ENCODE data around the gene CHMP2A. TPM values are rescaled to one million over a fixed set of nuclear protein-coding genes. Genes with fewer than 3 reads are reported as not detected.
A peak's percentile ranks its signal among the peaks of the same experiment; 100 is the strongest.

CHMP2A gene
- total RNA-seq, 1 experiment from 2014 or later, result 109 TPM

DNA sequence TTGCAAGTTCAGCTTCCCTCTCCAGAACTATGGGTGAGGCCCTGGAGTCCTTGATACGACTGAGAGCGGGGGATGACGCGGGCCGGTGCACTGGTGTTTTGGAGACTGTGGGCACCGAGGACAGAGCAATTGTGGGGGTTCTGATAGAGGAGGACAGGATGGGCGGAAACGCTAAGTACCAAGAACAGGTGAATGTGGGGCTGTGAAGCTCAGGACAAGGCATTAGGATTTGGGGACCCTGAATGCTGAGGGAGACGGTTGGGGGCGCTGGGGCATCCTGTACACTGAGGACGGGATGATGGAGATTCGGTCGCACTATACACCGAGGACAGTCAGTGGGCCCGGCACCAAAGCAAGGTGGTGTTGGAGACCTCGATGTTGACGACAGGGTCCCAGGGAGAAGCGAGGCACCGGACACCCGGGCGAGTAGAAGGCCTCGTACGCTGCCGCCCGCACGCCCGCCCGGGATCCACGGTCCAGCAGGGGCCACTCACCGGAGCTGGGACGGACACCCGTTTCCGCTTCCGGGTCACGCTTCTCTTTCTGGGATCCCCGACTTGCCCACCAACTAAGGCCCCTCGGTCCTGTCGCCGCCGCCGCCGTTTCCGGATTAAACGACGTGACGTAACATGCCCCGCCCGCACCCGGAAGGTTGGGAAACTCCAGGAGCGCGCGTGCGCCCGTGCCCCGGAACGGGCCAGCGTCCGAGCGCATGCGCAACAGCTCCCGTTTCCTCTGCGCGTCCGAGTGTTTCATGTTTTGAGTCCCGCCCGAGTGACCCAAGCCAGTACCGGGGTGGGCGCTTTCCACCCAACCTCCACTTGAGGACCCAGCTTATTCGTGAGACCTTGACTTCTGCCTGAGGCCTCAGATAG lies at the start of gene CHMP2A (continued):
- TF ChIP-seq, protein P1, sequence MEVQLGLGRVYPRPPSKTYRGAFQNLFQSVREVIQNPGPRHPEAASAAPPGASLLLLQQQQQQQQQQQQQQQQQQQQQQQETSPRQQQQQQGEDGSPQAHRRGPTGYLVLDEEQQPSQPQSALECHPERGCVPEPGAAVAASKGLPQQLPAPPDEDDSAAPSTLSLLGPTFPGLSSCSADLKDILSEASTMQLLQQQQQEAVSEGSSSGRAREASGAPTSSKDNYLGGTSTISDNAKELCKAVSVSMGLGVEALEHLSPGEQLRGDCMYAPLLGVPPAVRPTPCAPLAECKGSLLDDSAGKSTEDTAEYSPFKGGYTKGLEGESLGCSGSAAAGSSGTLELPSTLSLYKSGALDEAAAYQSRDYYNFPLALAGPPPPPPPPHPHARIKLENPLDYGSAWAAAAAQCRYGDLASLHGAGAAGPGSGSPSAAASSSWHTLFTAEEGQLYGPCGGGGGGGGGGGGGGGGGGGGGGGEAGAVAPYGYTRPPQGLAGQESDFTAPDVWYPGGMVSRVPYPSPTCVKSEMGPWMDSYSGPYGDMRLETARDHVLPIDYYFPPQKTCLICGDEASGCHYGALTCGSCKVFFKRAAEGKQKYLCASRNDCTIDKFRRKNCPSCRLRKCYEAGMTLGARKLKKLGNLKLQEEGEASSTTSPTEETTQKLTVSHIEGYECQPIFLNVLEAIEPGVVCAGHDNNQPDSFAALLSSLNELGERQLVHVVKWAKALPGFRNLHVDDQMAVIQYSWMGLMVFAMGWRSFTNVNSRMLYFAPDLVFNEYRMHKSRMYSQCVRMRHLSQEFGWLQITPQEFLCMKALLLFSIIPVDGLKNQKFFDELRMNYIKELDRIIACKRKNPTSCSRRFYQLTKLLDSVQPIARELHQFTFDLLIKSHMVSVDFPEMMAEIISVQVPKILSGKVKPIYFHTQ (CRISPR knock-in tag; IDR thresholded peaks at IDR 0.05), result peak; percentile 96
- TF ChIP-seq, protein P2, sequence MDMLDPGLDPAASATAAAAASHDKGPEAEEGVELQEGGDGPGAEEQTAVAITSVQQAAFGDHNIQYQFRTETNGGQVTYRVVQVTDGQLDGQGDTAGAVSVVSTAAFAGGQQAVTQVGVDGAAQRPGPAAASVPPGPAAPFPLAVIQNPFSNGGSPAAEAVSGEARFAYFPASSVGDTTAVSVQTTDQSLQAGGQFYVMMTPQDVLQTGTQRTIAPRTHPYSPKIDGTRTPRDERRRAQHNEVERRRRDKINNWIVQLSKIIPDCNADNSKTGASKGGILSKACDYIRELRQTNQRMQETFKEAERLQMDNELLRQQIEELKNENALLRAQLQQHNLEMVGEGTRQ (CRISPR knock-in tag; IDR thresholded peaks at IDR 0.05), result peak; percentile 50; the same call in 1 of the 2 replicates
- peak; percentile 97 for TF ChIP-seq NR2C2 (CRISPR knock-in tag; IDR thresholded peaks at IDR 0.05)
- TF ChIP-seq ZNF121 (CRISPR knock-in tag; IDR thresholded peaks at IDR 0.05), result no peak
- TF ChIP-seq, protein P3, sequence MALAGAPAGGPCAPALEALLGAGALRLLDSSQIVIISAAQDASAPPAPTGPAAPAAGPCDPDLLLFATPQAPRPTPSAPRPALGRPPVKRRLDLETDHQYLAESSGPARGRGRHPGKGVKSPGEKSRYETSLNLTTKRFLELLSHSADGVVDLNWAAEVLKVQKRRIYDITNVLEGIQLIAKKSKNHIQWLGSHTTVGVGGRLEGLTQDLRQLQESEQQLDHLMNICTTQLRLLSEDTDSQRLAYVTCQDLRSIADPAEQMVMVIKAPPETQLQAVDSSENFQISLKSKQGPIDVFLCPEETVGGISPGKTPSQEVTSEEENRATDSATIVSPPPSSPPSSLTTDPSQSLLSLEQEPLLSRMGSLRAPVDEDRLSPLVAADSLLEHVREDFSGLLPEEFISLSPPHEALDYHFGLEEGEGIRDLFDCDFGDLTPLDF (CRISPR knock-in tag; IDR thresholded peaks at IDR 0.05), result no peak
- TF ChIP-seq, protein P4, sequence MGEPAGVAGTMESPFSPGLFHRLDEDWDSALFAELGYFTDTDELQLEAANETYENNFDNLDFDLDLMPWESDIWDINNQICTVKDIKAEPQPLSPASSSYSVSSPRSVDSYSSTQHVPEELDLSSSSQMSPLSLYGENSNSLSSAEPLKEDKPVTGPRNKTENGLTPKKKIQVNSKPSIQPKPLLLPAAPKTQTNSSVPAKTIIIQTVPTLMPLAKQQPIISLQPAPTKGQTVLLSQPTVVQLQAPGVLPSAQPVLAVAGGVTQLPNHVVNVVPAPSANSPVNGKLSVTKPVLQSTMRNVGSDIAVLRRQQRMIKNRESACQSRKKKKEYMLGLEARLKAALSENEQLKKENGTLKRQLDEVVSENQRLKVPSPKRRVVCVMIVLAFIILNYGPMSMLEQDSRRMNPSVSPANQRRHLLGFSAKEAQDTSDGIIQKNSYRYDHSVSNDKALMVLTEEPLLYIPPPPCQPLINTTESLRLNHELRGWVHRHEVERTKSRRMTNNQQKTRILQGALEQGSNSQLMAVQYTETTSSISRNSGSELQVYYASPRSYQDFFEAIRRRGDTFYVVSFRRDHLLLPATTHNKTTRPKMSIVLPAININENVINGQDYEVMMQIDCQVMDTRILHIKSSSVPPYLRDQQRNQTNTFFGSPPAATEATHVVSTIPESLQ (CRISPR knock-in tag; IDR thresholded peaks at IDR 0.05), result no peak
- TF ChIP-seq ZNF396 (CRISPR knock-in tag; IDR thresholded peaks at IDR 0.05; ENCODE audit: borderline replicate concordance), result no peak
- peak; percentile 98 for TF ChIP-seq PRRX2 (CRISPR knock-in tag; IDR thresholded peaks at IDR 0.05)
- TF ChIP-seq, protein P5, sequence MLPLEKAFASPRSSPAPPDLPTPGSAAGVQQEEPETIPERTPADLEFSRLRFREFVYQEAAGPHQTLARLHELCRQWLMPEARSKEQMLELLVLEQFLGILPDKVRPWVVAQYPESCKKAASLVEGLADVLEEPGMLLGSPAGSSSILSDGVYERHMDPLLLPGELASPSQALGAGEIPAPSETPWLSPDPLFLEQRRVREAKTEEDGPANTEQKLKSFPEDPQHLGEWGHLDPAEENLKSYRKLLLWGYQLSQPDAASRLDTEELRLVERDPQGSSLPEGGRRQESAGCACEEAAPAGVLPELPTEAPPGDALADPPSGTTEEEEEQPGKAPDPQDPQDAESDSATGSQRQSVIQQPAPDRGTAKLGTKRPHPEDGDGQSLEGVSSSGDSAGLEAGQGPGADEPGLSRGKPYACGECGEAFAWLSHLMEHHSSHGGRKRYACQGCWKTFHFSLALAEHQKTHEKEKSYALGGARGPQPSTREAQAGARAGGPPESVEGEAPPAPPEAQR (CRISPR knock-in tag; IDR thresholded peaks at IDR 0.05), result no peak
- 0 out of 2 replicates have a peak, but pooled peaks have one; percentile 5 for TF ChIP-seq CREB1 (CRISPR knock-in tag; IDR thresholded peaks at IDR 0.05)
- TF ChIP-seq ZNF671 (CRISPR knock-in tag; IDR thresholded peaks at IDR 0.05), result peak; percentile 95
- TF ChIP-seq ESRRA (CRISPR knock-in tag; IDR thresholded peaks at IDR 0.05; ENCODE audit: borderline replicate concordance), result 0 out of 2 replicates have a peak, but pooled peaks have one; percentile 47
- TF ChIP-seq JAZF1 (CRISPR knock-in tag; IDR thresholded peaks at IDR 0.05), result 0 out of 2 replicates have a peak, but pooled peaks have one; percentile 61
- TF ChIP-seq TP53 (CRISPR knock-in tag; IDR thresholded peaks at IDR 0.05), result no peak; the same call in 1 of the 2 replicates
- no peak for TF ChIP-seq FOXJ3 (CRISPR knock-in tag; IDR thresholded peaks at IDR 0.05; ENCODE audit: borderline replicate concordance)
- no peak for TF ChIP-seq RORB (CRISPR knock-in tag; IDR thresholded peaks at IDR 0.05)

DNA sequence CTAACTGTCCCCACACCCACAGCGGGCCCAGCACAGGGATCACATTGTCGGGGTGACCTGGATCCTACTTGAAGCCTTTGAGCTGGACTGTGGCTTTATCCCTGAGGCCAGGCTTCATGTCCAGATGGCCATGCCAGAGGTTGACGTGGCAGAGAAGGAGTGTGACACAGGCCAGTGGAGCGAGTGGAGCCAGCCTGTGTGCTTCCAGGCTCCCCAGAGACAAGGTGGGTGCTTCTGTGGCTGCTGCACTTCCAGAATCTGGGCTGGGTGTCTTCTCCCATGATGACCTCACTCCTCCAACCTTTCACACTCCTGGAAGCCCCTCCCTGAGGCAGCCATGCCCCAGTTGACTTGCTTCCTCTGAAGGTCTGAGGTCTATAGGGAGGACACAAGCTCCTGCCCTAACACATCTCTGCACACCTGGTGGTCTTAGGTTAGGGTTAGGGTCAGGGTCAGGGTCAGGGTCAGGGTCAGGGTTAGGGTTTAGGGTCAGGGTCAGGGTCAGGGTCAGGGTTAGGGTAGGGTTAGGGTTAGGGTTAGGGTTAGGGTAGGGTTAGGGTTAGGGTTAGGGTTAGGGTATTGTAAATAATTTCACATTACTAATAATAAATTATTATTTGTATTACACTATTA lies 31.3 kb upstream of the CHMP2A start:
- H3K27me3 Mint-ChIP-seq (ENCODE audit: low read depth), result no peaks in the 10 kb centered on the region
- H3K4me1 Mint-ChIP-seq, result peaks cover 3% of the 10 kb centered on the region
- CTCF ChIA-PET, result no interaction called here
- ATAC-seq (no peak), DNase-seq (ENCODE audit: low spot score) (no peak)
- POLR2A ChIA-PET, result no interaction called here
- no peaks in the 10 kb centered on the region for H3K9me3 Mint-ChIP-seq
- peaks cover 13% of the 10 kb centered on the region for H3K36me3 Mint-ChIP-seq
- no peak overlapping the region for H3K4me3 Mint-ChIP-seq
- H3K27ac Mint-ChIP-seq, result no peak overlapping the region
- TF ChIP-seq, protein P6, sequence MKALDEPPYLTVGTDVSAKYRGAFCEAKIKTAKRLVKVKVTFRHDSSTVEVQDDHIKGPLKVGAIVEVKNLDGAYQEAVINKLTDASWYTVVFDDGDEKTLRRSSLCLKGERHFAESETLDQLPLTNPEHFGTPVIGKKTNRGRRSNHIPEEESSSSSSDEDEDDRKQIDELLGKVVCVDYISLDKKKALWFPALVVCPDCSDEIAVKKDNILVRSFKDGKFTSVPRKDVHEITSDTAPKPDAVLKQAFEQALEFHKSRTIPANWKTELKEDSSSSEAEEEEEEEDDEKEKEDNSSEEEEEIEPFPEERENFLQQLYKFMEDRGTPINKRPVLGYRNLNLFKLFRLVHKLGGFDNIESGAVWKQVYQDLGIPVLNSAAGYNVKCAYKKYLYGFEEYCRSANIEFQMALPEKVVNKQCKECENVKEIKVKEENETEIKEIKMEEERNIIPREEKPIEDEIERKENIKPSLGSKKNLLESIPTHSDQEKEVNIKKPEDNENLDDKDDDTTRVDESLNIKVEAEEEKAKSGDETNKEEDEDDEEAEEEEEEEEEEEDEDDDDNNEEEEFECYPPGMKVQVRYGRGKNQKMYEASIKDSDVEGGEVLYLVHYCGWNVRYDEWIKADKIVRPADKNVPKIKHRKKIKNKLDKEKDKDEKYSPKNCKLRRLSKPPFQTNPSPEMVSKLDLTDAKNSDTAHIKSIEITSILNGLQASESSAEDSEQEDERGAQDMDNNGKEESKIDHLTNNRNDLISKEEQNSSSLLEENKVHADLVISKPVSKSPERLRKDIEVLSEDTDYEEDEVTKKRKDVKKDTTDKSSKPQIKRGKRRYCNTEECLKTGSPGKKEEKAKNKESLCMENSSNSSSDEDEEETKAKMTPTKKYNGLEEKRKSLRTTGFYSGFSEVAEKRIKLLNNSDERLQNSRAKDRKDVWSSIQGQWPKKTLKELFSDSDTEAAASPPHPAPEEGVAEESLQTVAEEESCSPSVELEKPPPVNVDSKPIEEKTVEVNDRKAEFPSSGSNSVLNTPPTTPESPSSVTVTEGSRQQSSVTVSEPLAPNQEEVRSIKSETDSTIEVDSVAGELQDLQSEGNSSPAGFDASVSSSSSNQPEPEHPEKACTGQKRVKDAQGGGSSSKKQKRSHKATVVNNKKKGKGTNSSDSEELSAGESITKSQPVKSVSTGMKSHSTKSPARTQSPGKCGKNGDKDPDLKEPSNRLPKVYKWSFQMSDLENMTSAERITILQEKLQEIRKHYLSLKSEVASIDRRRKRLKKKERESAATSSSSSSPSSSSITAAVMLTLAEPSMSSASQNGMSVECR (CRISPR knock-in tag; IDR thresholded peaks at IDR 0.05; ENCODE audit: borderline replicate concordance), result no peak
- TF ChIP-seq, protein P7, sequence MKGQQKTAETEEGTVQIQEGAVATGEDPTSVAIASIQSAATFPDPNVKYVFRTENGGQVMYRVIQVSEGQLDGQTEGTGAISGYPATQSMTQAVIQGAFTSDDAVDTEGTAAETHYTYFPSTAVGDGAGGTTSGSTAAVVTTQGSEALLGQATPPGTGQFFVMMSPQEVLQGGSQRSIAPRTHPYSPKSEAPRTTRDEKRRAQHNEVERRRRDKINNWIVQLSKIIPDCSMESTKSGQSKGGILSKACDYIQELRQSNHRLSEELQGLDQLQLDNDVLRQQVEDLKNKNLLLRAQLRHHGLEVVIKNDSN (CRISPR knock-in tag; IDR thresholded peaks at IDR 0.05), result no peak
- TF ChIP-seq, protein P8, sequence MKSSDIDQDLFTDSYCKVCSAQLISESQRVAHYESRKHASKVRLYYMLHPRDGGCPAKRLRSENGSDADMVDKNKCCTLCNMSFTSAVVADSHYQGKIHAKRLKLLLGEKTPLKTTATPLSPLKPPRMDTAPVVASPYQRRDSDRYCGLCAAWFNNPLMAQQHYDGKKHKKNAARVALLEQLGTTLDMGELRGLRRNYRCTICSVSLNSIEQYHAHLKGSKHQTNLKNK (CRISPR knock-in tag; IDR thresholded peaks at IDR 0.05), result no peak
- TF ChIP-seq, protein P9, sequence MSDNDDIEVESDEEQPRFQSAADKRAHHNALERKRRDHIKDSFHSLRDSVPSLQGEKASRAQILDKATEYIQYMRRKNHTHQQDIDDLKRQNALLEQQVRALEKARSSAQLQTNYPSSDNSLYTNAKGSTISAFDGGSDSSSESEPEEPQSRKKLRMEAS (CRISPR knock-in tag; IDR thresholded peaks at IDR 0.05), result no peak
